ENCODE results near the gene ST8SIA4. TPM values are rescaled to one million over a fixed set of nuclear protein-coding genes. Genes with fewer than 3 reads are reported as not detected.

Gene ST8SIA4
- total RNA-seq, 1 donor from 2014 or later = 4.6 TPM

- DNase-seq (ENCODE audit: low spot score) = no peak
- intact Hi-C loops (cut with DNase I) = no loop called here
Measured at GRCh38 chr5:100757618-100758017, 145.5 kb downstream of the ST8SIA4 start.

Small RNA genes lying within 50 kb of the gene (microRNA-seq; reads per million reads assigned to microRNA genes)
- gene MIR548P = not detected

Data from cardiac septum (tissue), 1 donor.